ENCODE results near the gene ZSCAN5B.
"Not testable (repeated sequence)": the region's sequence is repeated elsewhere in the genome, so short reads cannot be mapped to it uniquely, and the experiment has no call there.

The ZSCAN5B gene

GRCh38 chr19:56201973-56202372 lies 4.4 kb upstream of the ZSCAN5B start, which contains the start of gene ZSCAN5C:
Gene ZSCAN5C (plus strand): TSS chr19:56202273. CDS start chr19:56205914, 3,641 bp downstream.
- Histone ChIP-seq H3K4me1 (ENCODE audit: insufficient read depth, low read length) (no peaks in the 10 kb centered on the region), H2AFZ (ENCODE audit: low read depth, low read length) (no peak within 1 kb of the TSS), H3K9me3 (ENCODE audit: low read length) (no peaks in the 10 kb centered on the region), H3K27me3 (ENCODE audit: insufficient read depth, low read length) (no peaks in the 10 kb centered on the region), H3K36me3 (ENCODE audit: insufficient read depth, low read length) (no peaks in the 10 kb centered on the region), H3K4me3 (ENCODE audit: low read length) (no peak within 1 kb of the TSS)

- H3K36me3 ChIP-seq (ENCODE audit: insufficient read depth, low read length) = no peaks in the 10 kb centered on the region
- H3K4me1 ChIP-seq (ENCODE audit: insufficient read depth, low read length) = no peaks in the 10 kb centered on the region
- H3K4me3 ChIP-seq (ENCODE audit: low read length) = no peak overlapping the region
- H3K27me3 ChIP-seq (ENCODE audit: insufficient read depth, low read length) = no peaks in the 10 kb centered on the region
- H3K9me3 ChIP-seq (ENCODE audit: low read length) = no peaks in the 10 kb centered on the region
- H2AFZ ChIP-seq (ENCODE audit: low read depth, low read length) = no peak overlapping the region
Measured at GRCh38 chr19:56199687-56200086, 2.1 kb upstream of the ZSCAN5B start.

- Histone ChIP-seq H3K4me1 (ENCODE audit: insufficient read depth, low read length) (no peaks in the 10 kb centered on the region), H3K4me3 (ENCODE audit: low read length) (no peak overlapping the region), H3K27me3 (ENCODE audit: insufficient read depth, low read length) (peaks cover 3% of the 10 kb centered on the region), H3K36me3 (ENCODE audit: insufficient read depth, low read length) (no peaks in the 10 kb centered on the region), H2AFZ (ENCODE audit: low read depth, low read length) (no peak overlapping the region), H3K9me3 (ENCODE audit: low read length) (no peaks in the 10 kb centered on the region)
Measured at GRCh38 chr19:56193981-56194640, 3.5 kb downstream of the ZSCAN5B start.

- peaks cover 3% of the 10 kb centered on the region for H3K27me3 ChIP-seq (ENCODE audit: insufficient read depth, low read length)
- no peaks in the 10 kb centered on the region for H3K9me3 ChIP-seq (ENCODE audit: low read length)
- no peaks in the 10 kb centered on the region for H3K36me3 ChIP-seq (ENCODE audit: insufficient read depth, low read length)
- no peak overlapping the region for H2AFZ ChIP-seq (ENCODE audit: low read depth, low read length)
- H3K4me1 ChIP-seq (ENCODE audit: insufficient read depth, low read length) = no peaks in the 10 kb centered on the region
- no peak overlapping the region for H3K4me3 ChIP-seq (ENCODE audit: low read length)
Measured at GRCh38 chr19:56191711-56192110, 5.9 kb downstream of the ZSCAN5B start.

- Histone ChIP-seq H3K4me1 (ENCODE audit: insufficient read depth, low read length) (no peaks in the 10 kb centered on the region), H2AFZ (ENCODE audit: low read depth, low read length) (no peak overlapping the region), H3K4me3 (ENCODE audit: low read length) (no peak overlapping the region), H3K36me3 (ENCODE audit: insufficient read depth, low read length) (no peaks in the 10 kb centered on the region), H3K27me3 (ENCODE audit: insufficient read depth, low read length) (peaks cover 3% of the 10 kb centered on the region), H3K9me3 (ENCODE audit: low read length) (no peaks in the 10 kb centered on the region)
Measured at GRCh38 chr19:56191115-56191514, 6.5 kb downstream of the ZSCAN5B start.

- Histone ChIP-seq H3K9me3 (ENCODE audit: low read length) (no peaks in the 10 kb centered on the region), H3K4me1 (ENCODE audit: insufficient read depth, low read length) (no peaks in the 10 kb centered on the region), H3K36me3 (ENCODE audit: insufficient read depth, low read length) (no peaks in the 10 kb centered on the region), H2AFZ (ENCODE audit: low read depth, low read length) (no peak overlapping the region), H3K27me3 (ENCODE audit: insufficient read depth, low read length) (peaks cover 3% of the 10 kb centered on the region), H3K4me3 (ENCODE audit: low read length) (no peak overlapping the region)
Measured at GRCh38 chr19:56189785-56190184, 7.8 kb downstream of the ZSCAN5B start.

- H3K27me3 ChIP-seq (ENCODE audit: insufficient read depth, low read length) = no peaks in the 10 kb centered on the region
- H3K4me1 ChIP-seq (ENCODE audit: insufficient read depth, low read length) = peaks cover 8% of the 10 kb centered on the region
- no peaks in the 10 kb centered on the region for H3K9me3 ChIP-seq (ENCODE audit: low read length)
- H3K36me3 ChIP-seq (ENCODE audit: insufficient read depth, low read length) = no peaks in the 10 kb centered on the region
- no peak overlapping the region for H3K4me3 ChIP-seq (ENCODE audit: low read length)
- H2AFZ ChIP-seq (ENCODE audit: low read depth, low read length) = no peak overlapping the region
Measured at GRCh38 chr19:56177564-56178243, 19.9 kb downstream of the ZSCAN5B start.

GRCh38 chr19:56176881-56177280 lies 20.7 kb downstream of the ZSCAN5B start:
- no peaks in the 10 kb centered on the region for H3K36me3 ChIP-seq (ENCODE audit: insufficient read depth, low read length)
- H2AFZ ChIP-seq (ENCODE audit: low read depth, low read length) = no peak overlapping the region
- no peaks in the 10 kb centered on the region for H3K9me3 ChIP-seq (ENCODE audit: low read length)
- H3K4me1 ChIP-seq (ENCODE audit: insufficient read depth, low read length) = peaks cover 8% of the 10 kb centered on the region
- H3K4me3 ChIP-seq (ENCODE audit: low read length) = no peak overlapping the region
- H3K27me3 ChIP-seq (ENCODE audit: insufficient read depth, low read length) = no peaks in the 10 kb centered on the region

- H2AFZ ChIP-seq (ENCODE audit: low read depth, low read length); H3K4me3 ChIP-seq (ENCODE audit: low read length); H3K9me3 ChIP-seq (ENCODE audit: low read length); H3K4me1 ChIP-seq (ENCODE audit: insufficient read depth, low read length); H3K27me3 ChIP-seq (ENCODE audit: insufficient read depth, low read length); H3K36me3 ChIP-seq (ENCODE audit: insufficient read depth, low read length): not testable (repeated sequence)
Measured at GRCh38 chr19:56176310-56176709, 21.3 kb downstream of the ZSCAN5B start.

- H3K4me1 ChIP-seq (ENCODE audit: insufficient read depth, low read length); H3K27me3 ChIP-seq (ENCODE audit: insufficient read depth, low read length); H3K36me3 ChIP-seq (ENCODE audit: insufficient read depth, low read length); H3K4me3 ChIP-seq (ENCODE audit: low read length); H2AFZ ChIP-seq (ENCODE audit: low read depth, low read length); H3K9me3 ChIP-seq (ENCODE audit: low read length): not testable (repeated sequence)
Measured at GRCh38 chr19:56175861-56176307, 21.7 kb downstream of the ZSCAN5B start, which contains the start of gene GALP. Gene GALP (plus strand): TSS chr19:56176008. CDS start chr19:56177109, 1,101 bp downstream.

GRCh38 chr19:56174550-56174949 lies 23.0 kb downstream of the ZSCAN5B start:
- peaks cover 8% of the 10 kb centered on the region for H3K4me1 ChIP-seq (ENCODE audit: insufficient read depth, low read length)
- no peaks in the 10 kb centered on the region for H3K27me3 ChIP-seq (ENCODE audit: insufficient read depth, low read length)
- no peak overlapping the region for H3K4me3 ChIP-seq (ENCODE audit: low read length)
- no peak overlapping the region for H2AFZ ChIP-seq (ENCODE audit: low read depth, low read length)
- no peaks in the 10 kb centered on the region for H3K36me3 ChIP-seq (ENCODE audit: insufficient read depth, low read length)
- H3K9me3 ChIP-seq (ENCODE audit: low read length) = no peaks in the 10 kb centered on the region

GRCh38 chr19:56174086-56174485 lies 23.5 kb downstream of the ZSCAN5B start:
- H3K27me3 ChIP-seq (ENCODE audit: insufficient read depth, low read length) = no peaks in the 10 kb centered on the region
- no peaks in the 10 kb centered on the region for H3K9me3 ChIP-seq (ENCODE audit: low read length)
- H2AFZ ChIP-seq (ENCODE audit: low read depth, low read length) = no peak overlapping the region
- no peak overlapping the region for H3K4me3 ChIP-seq (ENCODE audit: low read length)
- peaks cover 8% of the 10 kb centered on the region for H3K4me1 ChIP-seq (ENCODE audit: insufficient read depth, low read length)
- H3K36me3 ChIP-seq (ENCODE audit: insufficient read depth, low read length) = no peaks in the 10 kb centered on the region

- Histone ChIP-seq H2AFZ (ENCODE audit: low read depth, low read length) (no peak overlapping the region), H3K9me3 (ENCODE audit: low read length) (no peaks in the 10 kb centered on the region), H3K27me3 (ENCODE audit: insufficient read depth, low read length) (no peaks in the 10 kb centered on the region), H3K4me3 (ENCODE audit: low read length) (no peak overlapping the region), H3K36me3 (ENCODE audit: insufficient read depth, low read length) (no peaks in the 10 kb centered on the region), H3K4me1 (ENCODE audit: insufficient read depth, low read length) (peaks cover 3% of the 10 kb centered on the region)
Measured at GRCh38 chr19:56170261-56170660, 27.3 kb downstream of the ZSCAN5B start.

All from neuron (in vitro differentiated cells).